Stimulated activated CD8-positive, alpha-beta memory T cell treated with anti-CD3 and anti-CD28 coated beads, Interleukin-2, amount 100 ng/mL, for 1 hour (primary cell): ENCODE results near the gene MESP1.
"Not testable (repeated sequence)": the region's sequence is repeated elsewhere in the genome, so short reads cannot be mapped to it uniquely, and the experiment has no call there.

Experiments used
- DNase-seq, 2 donors: peaks; one replicate each; pipeline ENCODE4 v3.0.0-alpha.2; 2020; ENCODE audit warnings: low read depth in 2 of 2

MESP1 gene, protein sequence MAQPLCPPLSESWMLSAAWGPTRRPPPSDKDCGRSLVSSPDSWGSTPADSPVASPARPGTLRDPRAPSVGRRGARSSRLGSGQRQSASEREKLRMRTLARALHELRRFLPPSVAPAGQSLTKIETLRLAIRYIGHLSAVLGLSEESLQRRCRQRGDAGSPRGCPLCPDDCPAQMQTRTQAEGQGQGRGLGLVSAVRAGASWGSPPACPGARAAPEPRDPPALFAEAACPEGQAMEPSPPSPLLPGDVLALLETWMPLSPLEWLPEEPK

DNA sequence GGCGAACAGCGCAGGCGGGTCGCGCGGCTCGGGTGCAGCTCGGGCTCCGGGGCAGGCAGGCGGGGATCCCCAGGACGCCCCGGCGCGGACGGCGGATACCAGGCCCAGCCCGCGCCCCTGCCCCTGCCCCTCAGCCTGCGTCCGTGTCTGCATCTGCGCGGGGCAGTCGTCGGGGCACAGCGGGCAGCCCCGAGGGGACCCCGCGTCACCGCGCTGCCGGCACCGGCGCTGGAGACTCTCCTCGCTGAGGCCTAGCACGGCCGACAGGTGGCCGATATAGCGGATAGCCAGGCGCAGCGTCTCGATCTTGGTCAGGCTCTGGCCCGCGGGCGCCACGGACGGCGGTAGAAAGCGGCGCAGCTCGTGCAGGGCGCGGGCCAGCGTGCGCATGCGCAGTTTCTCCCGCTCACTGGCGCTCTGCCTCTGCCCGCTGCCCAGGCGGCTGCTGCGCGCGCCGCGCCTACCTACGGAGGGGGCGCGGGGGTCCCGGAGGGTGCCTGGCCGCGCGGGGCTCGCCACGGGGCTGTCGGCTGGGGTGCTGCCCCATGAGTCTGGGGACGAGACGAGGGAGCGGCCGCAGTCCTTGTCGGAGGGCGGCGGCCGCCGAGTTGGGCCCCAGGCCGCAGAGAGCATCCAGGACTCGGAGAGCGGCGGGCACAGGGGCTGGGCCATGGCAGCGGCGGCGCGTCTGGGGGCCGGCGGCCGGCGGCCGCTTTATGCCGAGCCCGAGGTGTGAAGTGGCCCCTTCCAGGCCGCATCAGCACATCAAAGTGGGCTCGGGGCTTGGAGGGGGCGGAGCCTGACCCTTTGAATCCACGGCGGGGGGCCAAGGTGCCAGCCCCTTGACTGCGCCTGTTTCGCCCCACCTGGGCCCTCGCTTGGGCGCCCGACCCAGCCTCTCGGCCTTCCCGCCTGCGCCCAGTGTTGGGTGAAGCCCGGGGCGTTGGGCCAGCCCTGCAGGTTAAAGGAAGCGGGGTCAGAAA lies at the start of gene MESP1:
TSS of gene MESP1 (minus strand) at position 690 of the 983 bp plus-strand sequence. CDS start at position 672, 18 bp downstream.
- DNase-seq: peak; percentile 75 to 77

DNA sequence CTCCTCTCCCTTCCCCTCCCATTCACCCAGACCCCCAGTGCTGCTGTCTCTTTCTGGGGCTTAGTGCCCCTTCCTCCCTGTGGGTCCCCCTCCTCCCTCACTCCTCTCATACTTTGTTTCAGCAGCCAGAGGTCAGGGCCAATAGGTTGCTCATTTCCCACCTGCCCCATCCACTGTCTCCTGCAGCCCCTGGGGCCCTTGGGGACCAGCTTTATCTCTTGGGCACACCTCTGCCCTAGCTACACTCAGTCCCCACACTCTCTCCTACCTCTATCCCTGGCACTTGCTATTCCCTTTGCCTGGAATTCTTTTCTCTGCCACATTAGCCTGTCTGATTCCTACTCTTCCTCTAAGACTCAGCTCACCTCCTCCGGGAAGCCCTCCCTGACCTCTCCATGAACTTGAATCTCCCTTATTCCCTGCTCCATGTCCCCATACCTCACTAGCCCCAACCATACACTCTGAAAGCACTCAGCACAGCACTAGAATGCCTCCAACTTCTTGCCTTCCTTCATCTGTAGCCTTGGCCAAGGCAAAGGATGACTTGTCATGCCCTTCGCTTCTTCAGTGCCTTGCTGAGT lies 49.0 kb upstream of the MESP1 start:
- no peak for DNase-seq

- no peak for DNase-seq
These were observed 48.2 kb upstream of the MESP1 start for GRCh38 chr15:89799011-89799911.

- DNase-seq: no peak
These were observed 46.7 kb upstream of the MESP1 start for GRCh38 chr15:89797678-89798201.

DNA sequence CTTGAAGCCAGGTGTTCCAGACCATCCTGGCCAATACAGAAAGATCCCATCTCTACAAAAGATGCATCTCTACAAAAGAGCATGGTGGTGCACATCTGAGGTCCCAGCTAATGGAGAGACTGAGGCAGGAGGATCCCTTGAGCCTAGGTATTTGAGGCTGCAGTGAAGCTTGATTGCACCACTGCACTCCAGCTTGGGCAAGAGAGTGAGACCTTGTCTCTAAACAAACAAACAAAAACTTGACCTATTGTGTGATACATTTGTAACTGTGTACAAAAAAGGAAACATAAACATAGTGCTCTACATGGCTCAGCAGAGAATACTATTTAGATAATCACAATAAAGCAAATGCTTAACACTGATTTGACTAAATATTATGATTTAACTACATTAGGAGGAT lies 44.9 kb upstream of the MESP1 start:
- DNase-seq: no peak

GRCh38 chr15:89794627-89795241 lies 43.7 kb upstream of the MESP1 start:
- no peak for DNase-seq

- DNase-seq: no peak
These were observed 41.2 kb upstream of the MESP1 start for GRCh38 chr15:89792106-89792805.

- DNase-seq: no peak
These were observed 39.6 kb upstream of the MESP1 start for GRCh38 chr15:89790661-89791060.

- DNase-seq: no peak
These were observed 39.2 kb upstream of the MESP1 start for GRCh38 chr15:89790206-89790605.

- DNase-seq: not testable (repeated sequence)
These were observed 37.5 kb upstream of the MESP1 start for GRCh38 chr15:89788585-89788984.

DNA sequence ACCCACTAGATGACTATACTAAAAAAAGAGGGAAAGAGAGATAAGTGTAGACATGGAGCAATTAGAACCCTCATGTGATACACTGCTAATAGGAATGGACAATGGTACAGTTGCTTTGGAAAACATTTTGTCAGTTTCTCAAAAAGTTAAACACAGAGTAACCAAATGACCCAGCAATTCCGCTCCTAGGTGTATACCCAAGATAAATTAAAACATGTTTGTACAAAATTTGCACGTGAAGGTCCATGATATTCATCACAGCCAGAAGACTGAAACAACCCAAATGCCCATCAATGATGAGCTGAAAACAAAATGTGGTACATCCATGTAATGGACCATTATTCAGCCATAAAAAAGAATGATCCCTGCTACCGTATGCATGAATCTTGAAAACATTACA lies 36.9 kb upstream of the MESP1 start:
- no peak for DNase-seq

DNA sequence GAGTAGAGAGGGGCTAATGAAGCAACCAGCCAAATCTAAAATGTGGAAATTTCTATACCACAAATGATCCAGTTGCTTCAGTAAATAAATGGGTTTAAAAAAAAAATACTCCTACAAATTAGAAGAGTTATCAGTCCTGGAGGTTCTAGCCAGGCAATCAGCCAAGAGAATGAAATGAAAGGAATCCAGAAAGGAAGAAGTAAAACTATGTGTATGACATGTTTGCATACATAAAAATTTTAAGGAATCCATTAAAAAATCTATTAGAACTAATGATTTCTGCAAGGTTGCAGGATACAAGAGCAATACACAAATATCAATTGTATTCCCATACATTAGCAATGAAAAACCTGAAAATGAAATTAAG lies 34.7 kb upstream of the MESP1 start:
- no peak for DNase-seq

- DNase-seq: no peak
These were observed 34.2 kb upstream of the MESP1 start for GRCh38 chr15:89785064-89785773.

DNA sequence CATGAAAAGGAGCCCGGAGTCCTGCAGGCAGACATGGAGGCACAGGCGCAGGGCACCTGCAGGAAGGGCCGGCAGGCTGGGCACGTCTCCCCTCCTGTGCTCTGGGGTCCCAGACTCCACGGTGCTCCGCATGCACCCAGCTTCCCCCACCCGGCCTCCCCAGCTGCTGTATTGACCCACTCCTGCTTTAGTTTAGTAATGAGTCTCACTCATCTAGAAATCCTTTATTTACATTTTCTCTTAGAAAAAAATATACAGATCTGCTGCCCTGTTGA lies 33.6 kb upstream of the MESP1 start:
- DNase-seq: no peak

DNA sequence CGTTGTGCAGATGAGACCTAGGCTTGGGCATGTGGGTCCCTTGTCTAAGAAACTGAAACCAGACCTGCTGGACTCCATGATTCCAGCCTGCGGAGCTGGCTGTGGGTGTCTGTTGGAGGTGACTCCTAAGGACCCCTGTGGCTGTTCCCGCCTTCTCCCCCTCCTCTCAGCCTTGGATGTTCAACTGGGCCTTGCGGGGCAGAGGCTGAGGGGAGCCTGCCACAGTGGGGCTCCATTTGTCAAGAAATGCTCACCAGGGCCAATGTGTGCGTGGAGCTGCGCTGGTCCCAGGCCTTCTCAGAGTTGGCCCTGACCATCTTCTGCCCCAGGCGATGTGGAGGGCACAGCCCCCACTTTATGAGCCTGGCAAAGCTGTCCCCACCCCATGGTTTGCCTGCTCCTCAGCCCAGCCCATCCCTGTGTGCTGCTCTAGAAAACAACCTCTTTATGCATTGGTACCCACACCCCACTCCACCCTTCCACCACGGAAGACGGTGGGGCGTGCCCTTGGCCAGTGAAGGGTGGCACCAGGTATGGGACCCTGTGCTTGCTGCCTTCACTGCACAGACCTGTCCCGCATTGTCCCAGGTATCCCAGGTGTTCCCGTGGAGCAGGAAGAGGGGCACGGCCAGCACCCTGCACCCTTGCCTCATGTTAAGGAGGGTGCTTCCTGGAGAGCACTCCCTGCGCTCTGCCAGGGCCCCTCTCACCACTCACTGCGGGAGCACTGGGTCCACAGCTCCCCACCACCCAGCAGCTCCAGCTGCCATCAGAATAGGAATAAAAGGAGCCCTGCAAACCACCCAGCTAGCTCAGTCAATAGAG lies 33.0 kb upstream of the MESP1 start:
- no peak for DNase-seq

- DNase-seq: no peak
These were observed 32.2 kb upstream of the MESP1 start for GRCh38 chr15:89783111-89783860.

GRCh38 chr15:89782619-89782950 lies 31.5 kb upstream of the MESP1 start:
- DNase-seq: not testable (repeated sequence)

GRCh38 chr15:89781891-89782618 lies 31.0 kb upstream of the MESP1 start:
- DNase-seq: no peak
